Measurements from ENCODE around the gene ITGB3.

The ITGB3 gene

GRCh38 chr17:47231334-47231733 lies 22.3 kb upstream of the ITGB3 start:
- TF ChIP-seq CTCF (IDR thresholded peaks at IDR 0.05; ENCODE audit: borderline replicate concordance, insufficient read depth, low read depth, low read length) = no peak
- no peak overlapping the region for H3K4me3 ChIP-seq (ENCODE audit: low read depth, low read length)

- no peak for TF ChIP-seq CTCF (IDR thresholded peaks at IDR 0.05; ENCODE audit: borderline replicate concordance, insufficient read depth, low read depth, low read length)
- no peak overlapping the region for H3K4me3 ChIP-seq (ENCODE audit: low read depth, low read length)
These were observed 21.8 kb upstream of the ITGB3 start for GRCh38 chr17:47231866-47232265.

- no peak for TF ChIP-seq CTCF (IDR thresholded peaks at IDR 0.05; ENCODE audit: borderline replicate concordance, insufficient read depth, low read depth, low read length)
- no peak overlapping the region for H3K4me3 ChIP-seq (ENCODE audit: low read depth, low read length)
These were observed 21.2 kb upstream of the ITGB3 start for GRCh38 chr17:47232465-47232864.

GRCh38 chr17:47235506-47235905 lies 18.1 kb upstream of the ITGB3 start:
- H3K4me3 ChIP-seq (ENCODE audit: low read depth, low read length) = no peak overlapping the region
- TF ChIP-seq CTCF (IDR thresholded peaks at IDR 0.05; ENCODE audit: borderline replicate concordance, insufficient read depth, low read depth, low read length) = no peak

GRCh38 chr17:47235923-47236322 lies 17.7 kb upstream of the ITGB3 start:
- TF ChIP-seq CTCF (IDR thresholded peaks at IDR 0.05; ENCODE audit: borderline replicate concordance, insufficient read depth, low read depth, low read length) = no peak
- H3K4me3 ChIP-seq (ENCODE audit: low read depth, low read length) = no peak overlapping the region

GRCh38 chr17:47237841-47238240 lies 15.8 kb upstream of the ITGB3 start:
- no peak for TF ChIP-seq CTCF (IDR thresholded peaks at IDR 0.05; ENCODE audit: borderline replicate concordance, insufficient read depth, low read depth, low read length)
- H3K4me3 ChIP-seq (ENCODE audit: low read depth, low read length) = no peak overlapping the region

GRCh38 chr17:47238321-47239010 lies 15.2 kb upstream of the ITGB3 start:
- TF ChIP-seq CTCF (IDR thresholded peaks at IDR 0.05; ENCODE audit: borderline replicate concordance, insufficient read depth, low read depth, low read length) = no peak
- no peak overlapping the region for H3K4me3 ChIP-seq (ENCODE audit: low read depth, low read length)
